HG03196 (cell line): ENCODE data around the gene SRD5A1.

Experiments
- ATAC-seq: cut with Tn5 transposase; IDR thresholded peaks from one replicate; pipeline ENCODE4 v1.9.1; 2021; ENCODE audit not compliant: unreplicated experiment

Gene SRD5A1

DNA sequence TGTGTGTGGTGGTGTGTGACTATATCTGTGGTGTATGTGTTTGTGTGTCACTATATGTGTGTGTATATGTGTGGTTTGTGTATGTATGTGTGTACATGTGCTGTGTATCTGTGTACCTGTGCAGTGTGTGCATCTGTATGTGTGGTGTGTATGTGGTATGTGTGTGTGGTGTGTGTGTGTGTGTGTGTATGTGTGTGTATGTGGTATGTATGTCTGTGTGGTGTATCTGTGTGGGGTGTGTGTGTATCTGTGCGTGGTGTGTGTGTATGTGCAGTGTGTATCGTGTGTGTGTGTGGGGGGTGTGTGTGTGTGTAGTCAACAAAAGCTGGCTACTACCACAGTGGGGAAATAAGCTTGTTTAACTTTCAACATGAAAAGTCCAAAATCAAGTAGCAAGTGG is 48.4 kb downstream of the SRD5A1 start:
- ATAC-seq: no peak

DNA sequence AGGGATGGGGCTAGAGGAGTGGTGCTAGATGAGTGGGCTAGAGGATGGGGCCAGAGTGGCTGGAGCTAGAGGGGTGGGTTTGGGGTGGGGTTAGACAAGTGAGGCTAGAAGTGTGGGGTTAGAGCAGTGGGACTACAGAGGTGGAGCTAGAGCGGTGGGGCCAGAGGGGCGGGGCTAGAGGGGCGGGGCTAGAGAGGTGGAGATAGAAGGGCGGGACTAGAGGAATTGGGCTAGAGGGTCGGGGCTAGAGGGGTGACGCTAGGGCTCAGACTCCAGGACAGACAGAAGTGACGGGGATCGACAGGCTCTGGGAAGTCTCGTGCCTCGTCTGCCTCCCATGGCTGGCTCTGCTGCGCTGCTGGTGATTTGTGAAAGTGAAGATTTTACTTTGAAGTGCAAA is 49.0 kb downstream of the SRD5A1 start:
- no peak for ATAC-seq

DNA sequence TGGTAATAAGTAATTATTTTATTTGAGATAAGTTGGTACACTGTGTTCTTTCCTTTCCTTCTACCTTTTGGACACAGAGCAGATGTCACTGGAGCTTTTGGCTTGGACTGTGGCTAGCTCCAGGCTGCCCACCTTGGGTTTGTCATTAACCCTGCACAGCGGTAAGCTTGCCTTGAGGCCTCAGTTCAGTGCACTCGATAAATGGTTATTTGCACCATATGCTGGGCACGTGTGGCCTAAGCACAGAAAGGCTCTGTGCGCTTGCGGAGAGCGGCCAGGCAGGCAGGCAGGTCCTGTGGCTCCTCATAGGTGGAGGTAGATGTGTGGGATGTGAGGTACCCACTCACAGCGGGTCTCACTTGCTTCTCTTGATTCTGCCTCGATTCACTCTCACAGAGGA is 50.0 kb downstream of the SRD5A1 start:
- no peak for ATAC-seq

DNA sequence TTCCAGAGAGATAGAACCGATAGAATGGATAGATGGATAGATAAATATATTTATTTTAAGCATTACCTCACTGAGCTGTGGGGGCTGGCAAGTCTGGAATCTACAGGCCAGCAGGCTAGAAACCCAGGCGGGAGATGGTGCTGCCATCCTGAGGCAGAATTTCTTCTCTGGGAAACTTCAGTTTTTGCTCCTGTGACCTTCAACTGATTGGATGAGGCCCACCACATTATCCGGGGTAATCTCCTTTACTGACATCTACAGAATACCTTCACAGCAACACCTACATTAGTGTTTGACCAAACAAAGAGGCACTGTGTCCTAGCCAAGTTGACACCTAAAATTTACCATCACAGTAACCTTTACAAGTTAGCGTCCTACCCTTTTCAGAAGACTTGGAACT is 50.8 kb downstream of the SRD5A1 start:
- ATAC-seq: no peak

DNA sequence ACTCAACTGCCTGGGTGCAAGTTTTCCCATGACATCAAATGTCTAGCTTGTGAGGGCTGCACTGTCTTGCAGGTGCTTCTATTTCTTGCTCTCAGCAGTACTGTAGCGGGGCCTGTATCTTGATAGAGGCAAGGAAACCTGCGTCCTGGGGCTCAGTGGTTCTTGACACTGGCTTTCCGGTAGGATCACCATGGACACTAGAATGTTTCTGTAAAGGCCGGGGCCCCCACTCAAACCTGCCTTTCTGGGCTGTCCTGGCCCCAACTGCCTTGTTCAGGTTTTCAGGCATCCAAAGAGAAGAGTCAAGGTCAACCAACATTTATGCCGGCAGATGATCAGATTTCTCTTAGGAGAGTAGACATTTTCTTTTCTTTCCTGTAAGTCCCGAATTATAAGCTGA is 53.3 kb downstream of the SRD5A1 start:
- ATAC-seq: no peak

DNA sequence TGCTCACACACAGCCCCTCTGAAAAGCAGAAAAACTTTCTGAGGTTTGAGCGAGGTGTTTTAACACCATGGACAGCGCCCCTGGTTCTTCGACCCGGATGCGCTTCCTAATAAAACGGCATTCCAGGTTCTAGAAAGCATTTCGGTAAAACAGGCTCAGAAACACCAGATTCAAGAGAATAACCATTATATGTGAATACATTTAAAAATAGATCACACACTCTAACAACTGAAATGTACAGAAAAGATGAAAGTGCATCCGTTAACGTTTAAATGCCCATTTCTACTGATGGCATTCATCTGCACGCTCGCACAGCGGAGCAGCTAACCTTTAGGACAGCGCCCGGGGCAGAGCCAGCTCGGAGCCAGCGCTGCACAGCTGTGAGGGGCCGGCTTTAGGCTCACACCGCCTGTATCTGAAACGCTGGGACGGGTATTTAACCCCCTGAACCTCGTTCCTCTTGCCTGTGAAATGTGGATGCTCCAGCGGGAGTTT is 53.7 kb downstream of the SRD5A1 start:
- no peak for ATAC-seq

DNA sequence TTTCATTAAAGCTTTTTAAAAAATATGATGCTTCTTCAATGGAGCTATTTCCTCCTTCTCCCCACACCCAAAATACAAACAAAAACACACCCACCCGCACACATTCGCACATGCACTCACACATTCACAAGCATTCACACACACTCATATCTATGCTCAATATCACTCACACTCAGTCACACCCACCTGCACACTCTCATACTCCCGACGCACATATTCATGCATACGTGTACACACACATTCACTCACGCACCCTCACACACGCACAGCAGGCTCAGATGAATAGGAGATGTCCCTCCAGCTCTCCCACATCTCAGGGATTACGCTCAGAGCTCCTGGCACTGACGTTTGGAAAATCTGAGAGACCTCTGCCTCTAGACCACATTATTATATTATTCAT is 54.3 kb downstream of the SRD5A1 start:
- ATAC-seq: no peak

DNA sequence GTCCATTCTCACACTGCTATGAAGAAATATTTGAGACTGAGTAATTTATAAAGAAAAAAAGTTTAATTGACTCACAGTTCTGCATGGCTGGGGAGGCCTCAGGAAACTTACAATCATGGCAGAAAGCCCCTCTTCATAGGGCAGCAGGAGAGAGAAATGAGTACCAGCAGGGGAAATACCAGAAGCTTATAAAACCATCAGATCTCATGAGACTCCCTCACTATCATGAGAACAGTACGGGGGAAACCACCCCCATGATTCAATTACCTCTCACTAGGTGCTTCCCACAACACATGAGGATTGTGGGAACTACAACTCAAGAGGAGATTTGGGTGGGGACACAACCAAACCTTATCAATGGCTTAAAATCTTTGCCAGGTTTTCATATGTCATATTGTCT is 59.7 kb downstream of the SRD5A1 start:
- no peak for ATAC-seq

DNA sequence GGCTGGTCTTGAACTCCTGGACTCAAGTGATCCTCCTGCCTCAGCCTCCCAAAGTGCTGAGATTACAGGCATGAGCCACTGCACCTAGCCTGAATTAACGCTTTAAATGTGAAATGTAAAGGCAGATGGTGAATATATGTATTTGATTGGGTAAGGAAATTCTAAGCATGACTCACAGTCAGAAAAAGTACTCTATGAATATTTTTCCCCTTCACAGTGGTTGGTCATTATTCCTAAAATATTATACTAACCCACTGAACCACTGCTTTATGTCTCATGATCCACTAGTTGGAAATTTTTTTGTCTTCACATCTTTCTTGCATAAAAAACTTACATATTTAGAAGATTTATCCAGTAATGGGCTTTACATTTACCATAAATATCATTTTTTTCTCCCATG is 65.5 kb downstream of the SRD5A1 start:
- no peak for ATAC-seq

DNA sequence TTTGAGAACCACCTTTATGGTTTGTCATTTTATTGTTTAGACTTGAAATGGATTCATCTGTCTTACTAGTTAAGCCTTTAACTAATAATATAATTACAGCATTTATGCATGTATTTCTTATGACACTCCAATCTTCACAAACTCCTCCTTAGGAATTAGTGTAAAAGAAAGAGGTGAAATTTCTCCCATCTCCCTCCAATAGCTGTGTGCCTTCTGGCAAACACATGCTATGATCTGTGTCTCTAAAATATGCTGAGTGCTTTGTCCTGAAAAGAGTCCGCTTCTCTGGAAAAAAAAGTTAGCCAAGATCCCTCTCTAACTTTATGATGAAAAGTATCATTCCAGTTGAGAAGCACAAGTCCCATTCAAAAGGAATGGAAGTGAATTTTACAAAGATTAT is 66.1 kb downstream of the SRD5A1 start:
- ATAC-seq: no peak

DNA sequence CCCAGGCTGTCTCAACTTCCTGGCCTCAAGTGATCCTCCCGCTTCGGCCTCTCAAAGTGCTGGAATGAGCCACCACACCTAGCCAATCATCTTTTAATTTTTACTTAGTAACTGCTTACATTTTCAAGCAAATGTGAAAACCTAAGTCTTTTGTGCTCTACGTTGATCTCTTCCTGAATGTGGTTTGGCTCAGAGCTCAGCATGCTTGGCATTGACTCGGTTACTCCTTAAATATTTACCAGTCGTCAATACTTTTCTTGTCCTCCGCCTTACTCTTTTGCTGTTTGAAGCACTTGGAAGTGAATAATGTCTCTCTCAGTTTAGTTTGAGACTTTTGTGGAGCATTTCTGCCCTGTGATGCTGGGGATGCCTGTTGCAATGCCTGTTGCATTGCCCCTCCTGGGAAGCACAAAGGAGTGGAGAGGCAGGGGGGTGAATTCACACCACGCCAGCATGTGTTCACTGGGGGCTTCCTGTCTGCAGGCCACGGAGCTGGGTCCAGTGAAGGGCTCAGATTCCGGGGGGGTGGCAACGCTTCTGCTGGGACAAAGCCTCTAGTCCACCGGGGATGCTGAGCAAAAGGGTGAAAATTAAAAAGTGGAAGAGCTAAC is 66.9 kb downstream of the SRD5A1 start:
- no peak for ATAC-seq

DNA sequence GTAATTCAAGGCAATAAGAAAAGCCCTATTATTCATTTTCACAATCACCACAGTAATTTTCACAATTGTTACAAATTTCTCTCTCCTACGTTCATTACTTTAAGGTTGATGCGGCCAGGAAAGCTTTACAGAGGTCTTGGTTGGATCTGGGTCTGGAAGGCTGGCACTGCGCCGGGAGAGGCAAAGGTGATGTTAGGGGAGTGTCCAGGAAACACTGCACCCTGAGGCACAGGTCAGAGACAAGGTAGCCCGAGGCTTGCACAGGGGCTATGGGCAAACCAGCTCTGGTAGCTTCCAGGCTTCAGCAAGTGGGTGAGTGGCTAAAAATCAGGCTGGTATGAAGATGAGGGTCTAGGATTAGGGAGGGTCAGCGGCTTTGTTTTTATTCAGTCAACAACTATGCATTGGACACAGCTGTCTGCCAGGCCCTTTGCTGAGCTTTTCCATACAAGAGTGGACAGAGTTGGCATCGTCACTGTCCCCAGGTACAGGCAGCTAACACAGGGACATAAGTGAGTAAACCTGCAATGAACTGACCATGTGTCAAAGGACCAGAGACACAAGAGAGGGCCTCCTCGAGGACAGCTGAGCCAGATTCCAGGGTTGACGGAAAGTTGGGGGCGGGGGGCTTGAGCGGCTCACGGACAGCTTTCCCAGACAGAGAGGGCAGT is 67.6 kb downstream of the SRD5A1 start:
- no peak for ATAC-seq

DNA sequence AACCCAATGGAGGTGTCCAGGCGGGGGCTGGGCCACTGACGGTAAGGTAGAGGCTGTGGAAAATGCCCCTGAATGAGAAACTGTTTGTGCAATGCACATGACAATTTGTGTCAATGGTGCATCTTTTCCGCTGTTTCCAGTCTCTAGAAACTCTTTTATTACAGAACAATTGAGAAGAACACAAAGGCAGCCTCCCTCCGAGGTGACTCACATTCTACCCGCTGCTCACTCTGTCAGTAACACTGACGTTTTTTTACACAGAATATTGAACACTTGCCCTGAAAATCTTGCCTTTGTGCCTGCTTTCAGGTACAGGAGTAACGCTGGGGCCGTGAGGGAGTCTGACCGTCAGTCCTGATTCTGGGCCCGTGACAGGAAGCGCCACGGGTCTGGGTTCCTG is 68.3 kb downstream of the SRD5A1 start:
- no peak for ATAC-seq

DNA sequence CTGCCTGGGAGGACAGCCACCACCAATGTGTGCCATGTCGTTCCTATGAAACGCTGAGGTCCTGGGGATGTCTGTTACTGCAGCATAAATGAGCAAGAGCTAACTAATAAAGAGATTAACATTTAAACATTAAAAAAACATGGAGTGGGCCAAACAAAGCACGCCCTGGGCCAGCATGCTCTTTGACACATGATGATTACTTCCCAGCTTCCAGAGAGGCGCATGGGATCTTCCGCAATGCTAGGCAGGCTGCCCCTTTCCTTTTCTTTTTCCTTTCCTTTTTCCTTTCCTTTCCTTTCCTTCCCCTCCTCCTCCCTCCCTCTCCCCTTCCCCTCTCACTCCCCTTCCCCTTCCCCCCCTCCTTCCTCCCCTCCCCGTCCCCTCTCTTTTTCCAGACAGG is 69.4 kb downstream of the SRD5A1 start:
- no peak for ATAC-seq

DNA sequence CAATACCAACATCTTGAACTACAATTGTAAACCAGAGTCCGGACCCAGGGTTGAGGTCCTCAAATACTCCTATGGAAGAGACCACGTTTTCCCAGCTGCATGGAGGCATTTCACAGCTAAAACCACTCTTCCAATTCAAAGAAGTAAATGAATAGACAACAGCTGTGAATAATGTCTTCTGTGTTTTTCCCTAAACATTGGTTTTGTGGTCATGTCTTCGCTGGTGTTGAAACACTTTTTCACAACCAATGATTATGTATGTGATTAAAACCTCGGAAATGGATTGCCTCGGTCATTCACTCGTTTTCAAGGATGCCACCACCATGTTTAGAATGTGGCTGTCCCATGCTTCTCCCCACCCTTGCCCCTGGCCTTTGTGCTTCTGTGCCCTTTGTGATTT is 70.6 kb downstream of the SRD5A1 start:
- no peak for ATAC-seq

DNA sequence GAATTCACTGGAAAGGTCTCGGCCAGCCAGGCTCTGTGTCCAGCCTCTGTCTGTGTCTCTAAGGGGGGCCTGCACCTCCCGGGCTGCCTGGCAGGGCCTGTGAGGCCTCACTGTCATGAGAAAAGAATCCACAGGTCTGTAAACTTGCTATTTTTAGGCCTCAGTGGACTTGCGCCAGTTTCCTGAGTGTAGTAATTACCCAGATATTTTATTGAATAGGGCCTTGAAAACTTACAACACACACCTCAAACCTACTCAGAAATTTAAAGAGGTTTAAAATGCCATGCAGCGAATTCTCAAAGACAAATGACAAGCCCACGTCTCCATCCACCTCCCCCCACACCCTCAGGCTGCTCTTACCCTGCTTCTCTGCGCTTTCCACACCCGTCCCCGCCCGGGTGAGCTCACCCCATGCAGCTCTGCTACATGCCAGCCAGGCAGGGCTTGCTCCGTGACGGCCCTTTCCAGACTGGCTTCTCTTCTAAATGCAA is 71.2 kb downstream of the SRD5A1 start:
- ATAC-seq: no peak

DNA sequence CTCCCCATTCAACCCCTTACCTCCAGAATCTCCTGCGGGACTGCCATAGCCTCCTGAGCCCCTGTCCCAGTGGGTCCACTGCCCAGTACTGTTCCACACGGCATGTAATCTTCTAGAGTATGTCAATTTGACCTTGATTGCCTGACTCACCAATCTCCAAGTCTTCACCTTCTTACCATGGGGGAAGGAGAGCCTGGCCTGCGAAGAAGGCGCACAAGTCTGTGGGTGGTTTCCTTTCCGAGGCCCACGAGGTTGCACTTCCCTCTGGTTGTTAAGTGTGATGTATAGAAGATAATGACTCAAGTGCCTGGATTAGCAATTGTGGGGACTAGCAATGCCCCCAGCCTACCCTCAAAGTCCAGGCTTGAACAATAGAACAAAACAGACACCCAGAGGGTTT is 71.8 kb downstream of the SRD5A1 start:
- ATAC-seq: peak; percentile 48

DNA sequence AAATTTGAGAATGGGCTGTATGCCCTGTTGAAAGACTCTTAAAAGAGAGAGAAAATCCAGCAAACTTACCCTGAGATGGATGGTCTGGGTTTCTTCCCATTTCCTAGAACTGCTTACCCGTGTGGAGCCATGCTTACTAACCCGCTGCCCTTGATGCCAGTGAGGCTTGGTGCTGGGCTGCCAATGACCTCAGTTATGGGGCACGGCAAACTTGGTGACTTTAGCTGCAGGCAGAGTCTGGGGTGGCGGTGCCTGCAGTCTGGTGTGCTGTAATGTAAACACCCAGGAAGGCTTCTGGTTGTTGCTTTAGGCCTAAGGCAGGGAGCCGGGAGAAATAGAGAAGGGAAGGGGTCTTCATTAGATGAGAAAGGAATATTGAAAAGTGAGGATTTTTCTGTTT is 72.7 kb downstream of the SRD5A1 start:
- no peak for ATAC-seq

DNA sequence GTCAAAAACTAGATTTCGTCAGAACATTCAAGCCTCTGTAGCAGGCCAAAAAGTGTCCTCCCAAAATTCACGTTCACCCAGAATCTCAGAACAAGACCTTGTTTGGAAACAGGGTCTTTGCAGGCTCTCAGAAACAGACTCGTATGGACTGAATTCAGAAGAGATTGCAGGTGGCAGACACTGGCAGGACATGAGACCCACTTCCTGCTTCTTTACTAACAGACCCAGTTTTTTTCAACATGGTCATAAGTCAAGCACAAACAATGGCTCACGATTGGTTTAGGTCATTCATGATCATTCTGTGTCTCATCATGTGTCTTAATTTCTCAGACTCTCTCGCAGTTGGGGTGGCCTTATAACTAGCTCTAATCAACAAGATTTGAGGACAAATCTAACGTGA is 74.6 kb downstream of the SRD5A1 start:
- no peak for ATAC-seq

DNA sequence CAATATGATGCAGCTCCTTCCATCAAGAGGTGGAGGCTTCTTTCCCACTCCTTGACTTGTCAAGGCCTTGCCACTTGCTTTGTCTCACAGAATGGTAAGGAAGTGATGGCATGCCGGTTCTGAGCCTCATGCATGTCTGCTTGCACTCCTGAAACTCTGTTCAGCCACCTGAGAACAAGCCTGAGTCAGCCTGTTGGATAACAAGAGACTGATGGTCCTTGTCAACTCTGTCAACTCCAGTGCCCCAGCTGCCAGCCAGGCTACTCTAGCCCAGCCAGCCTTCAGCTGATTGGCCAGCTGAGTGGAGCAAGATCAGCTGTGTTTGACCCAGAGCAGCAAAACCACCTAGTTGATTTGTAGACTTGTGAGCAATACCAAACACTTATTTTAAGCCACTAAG is 75.6 kb downstream of the SRD5A1 start:
- no peak for ATAC-seq

DNA sequence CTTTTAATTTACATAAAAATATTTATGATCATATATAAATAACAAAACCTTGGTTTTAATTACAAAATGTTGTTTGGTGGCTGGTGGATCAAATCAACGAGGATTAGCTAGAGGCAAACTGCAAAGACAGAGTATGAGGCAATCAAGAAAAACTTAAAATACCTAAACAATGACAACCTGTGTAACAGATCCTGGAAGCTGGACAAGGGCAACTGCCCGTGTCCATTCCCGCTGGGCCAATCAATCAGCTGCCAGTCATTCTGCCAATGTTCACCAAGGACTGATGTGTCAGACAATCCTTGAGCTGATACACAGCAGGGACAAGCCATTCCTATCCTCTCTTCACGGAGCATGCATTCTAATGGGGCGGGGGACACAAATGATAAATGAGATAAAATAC is 76.8 kb downstream of the SRD5A1 start:
- ATAC-seq: no peak

DNA sequence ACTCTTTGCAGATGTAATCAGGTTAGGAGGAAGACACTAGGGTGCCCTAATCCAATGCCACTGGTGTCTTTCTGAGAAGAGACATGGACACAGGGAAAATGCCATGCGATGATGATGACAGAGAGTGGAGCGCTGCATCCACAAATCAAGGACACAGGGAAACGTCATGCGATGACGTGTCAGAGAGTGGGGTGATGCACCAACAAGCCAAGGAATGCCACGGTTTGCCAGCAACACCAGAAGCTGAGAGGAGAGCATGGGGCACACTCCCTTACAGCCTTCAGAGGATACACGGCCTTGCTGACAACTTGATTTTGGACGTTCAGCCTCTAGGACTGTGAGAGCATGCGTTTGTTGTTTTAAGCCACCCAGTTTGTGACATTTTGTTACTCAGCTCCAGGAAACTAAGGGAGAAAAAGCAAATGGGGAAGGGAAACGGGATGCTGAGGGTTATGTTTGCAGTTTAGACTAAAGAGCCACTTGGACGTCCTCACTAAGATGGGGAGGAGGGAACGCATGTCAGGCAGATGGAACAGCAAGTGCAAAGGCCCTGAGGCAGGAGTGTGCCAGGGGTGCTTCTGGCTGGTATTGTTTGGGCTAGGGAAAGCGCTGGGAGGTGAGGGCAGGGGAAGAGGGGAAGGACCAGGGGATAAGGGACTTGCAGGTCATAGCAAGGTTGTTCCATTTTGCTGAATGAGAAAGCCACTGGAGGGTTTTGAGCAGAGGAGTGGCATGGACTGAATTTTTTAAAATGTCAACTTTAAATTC is 77.5 kb downstream of the SRD5A1 start:
- no peak for ATAC-seq
